NCI-H1417 treated with DMSO at 0.1 percent for 48 hours (cell line): ENCODE data around the gene PIK3C2B.
"Not testable (repeated sequence)": the region's sequence is repeated elsewhere in the genome, so short reads cannot be mapped to it uniquely, and the experiment has no call there.

Experiments used
- DNase-seq: peaks from one replicate; lab custom pipeline; 2025; lab: John Stamatoyannopoulos, UW

The PIK3C2B gene

GRCh38 chr1:204507317-204508105, 12.9 kb upstream of the PIK3C2B start:
- DNase-seq = peak; percentile 93

GRCh38 chr1:204506969-204507316, 12.3 kb upstream of the PIK3C2B start:
- DNase-seq = peak; percentile 96

- DNase-seq = peak; percentile 96
These were observed 11.8 kb upstream of the PIK3C2B start for GRCh38 chr1:204506201-204506968.

- no peak for DNase-seq
These were observed 11.1 kb upstream of the PIK3C2B start for GRCh38 chr1:204505674-204506200.

- DNase-seq = no peak
These were observed 9.4 kb upstream of the PIK3C2B start for GRCh38 chr1:204503913-204504519.

- peak; percentile 78 for DNase-seq
These were observed 8.7 kb upstream of the PIK3C2B start for GRCh38 chr1:204503122-204503912.

- DNase-seq = no peak
These were observed 7.6 kb upstream of the PIK3C2B start for GRCh38 chr1:204502241-204502640.

- no peak for DNase-seq
These were observed 5.2 kb upstream of the PIK3C2B start for GRCh38 chr1:204499511-204500468.

- DNase-seq = no peak
These were observed 4.4 kb upstream of the PIK3C2B start for GRCh38 chr1:204498981-204499380.

GRCh38 chr1:204495777-204496176, 1.2 kb upstream of the PIK3C2B start:
- no peak for DNase-seq

GRCh38 chr1:204495078-204495753, 611 bp upstream of the PIK3C2B start:
- DNase-seq = no peak

- peak; percentile 84 for DNase-seq
These were observed 673 bp downstream of the PIK3C2B start for GRCh38 chr1:204493984-204494280.

- DNase-seq = no peak
These were observed 1.2 kb downstream of the PIK3C2B start for GRCh38 chr1:204493145-204493983.

- no peak for DNase-seq
These were observed 3.0 kb downstream of the PIK3C2B start for GRCh38 chr1:204491655-204492054.

GRCh38 chr1:204487256-204487615, 7.4 kb downstream of the PIK3C2B start:
- DNase-seq = no peak

- not testable (repeated sequence) for DNase-seq
These were observed 7.9 kb downstream of the PIK3C2B start for GRCh38 chr1:204486513-204487255.

- no peak for DNase-seq
These were observed 10.8 kb downstream of the PIK3C2B start for GRCh38 chr1:204483791-204484190.

- no peak for DNase-seq
These were observed 14.1 kb downstream of the PIK3C2B start for GRCh38 chr1:204480515-204480914.
